Activated CD4-positive, alpha-beta T cell treated with anti-CD3 and anti-CD28 coated beads, Interleukin-2, amount 10 ng/mL, durations not matched to agents 7 days and 5 days (primary cell): ENCODE measurements around the gene TMEM170B. TPM values are rescaled to one million over a fixed set of nuclear protein-coding genes. Genes with fewer than 3 reads are reported as not detected.

Experiments used
- CTCF ChIA-PET: fragments of 350-600 bp; sonication (Branson Sonifier 250); formaldehyde crosslinking; loops from one replicate; lab custom pipeline; 2021; ENCODE audit warnings: antibody characterized with exemption; lab: Charles Lee
- POLR2A ChIA-PET: fragments of 350-600 bp; sonication (Branson Sonifier 250); formaldehyde crosslinking; loops from one replicate; lab custom pipeline; 2021; ENCODE audit warnings: antibody characterized with exemption; lab: Charles Lee
- DNase-seq: peaks from one replicate; pipeline ENCODE4 v3.0.0-alpha.2; 2020
- H3K27ac Mint-ChIP-seq: one replicate; pipeline ENCODE4 v1.8.0; 2021; ENCODE audit warnings: mild to moderate bottlenecking, moderate library complexity, mixed read lengths
- H3K27me3 Mint-ChIP-seq: one replicate; pipeline ENCODE4 v1.8.0; 2021; ENCODE audit warnings: mixed read lengths
- H3K36me3 Mint-ChIP-seq: one replicate; pipeline ENCODE4 v1.8.0; 2021; ENCODE audit warnings: low read depth, mixed read lengths
- H3K4me1 Mint-ChIP-seq: one replicate; pipeline ENCODE4 v1.8.0; 2021; ENCODE audit warnings: mixed read lengths
- H3K4me3 Mint-ChIP-seq: one replicate; pipeline ENCODE4 v1.8.0; 2021; ENCODE audit warnings: mild to moderate bottlenecking, moderate library complexity, mixed read lengths
- H3K9me3 Mint-ChIP-seq: one replicate; pipeline ENCODE4 v1.8.0; 2021; ENCODE audit warnings: mixed read lengths
- total RNA-seq, 2 experiments: library from RNA; stranded (reverse); gene quantifications; one replicate each; pipeline ENCODE4 v1.2.3, GENCODE V29; 2021

The TMEM170B gene, protein sequence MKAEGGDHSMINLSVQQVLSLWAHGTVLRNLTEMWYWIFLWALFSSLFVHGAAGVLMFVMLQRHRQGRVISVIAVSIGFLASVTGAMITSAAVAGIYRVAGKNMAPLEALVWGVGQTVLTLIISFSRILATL
- total RNA-seq, result under 1 TPM; 0.81 to 0.82 TPM

DNA sequence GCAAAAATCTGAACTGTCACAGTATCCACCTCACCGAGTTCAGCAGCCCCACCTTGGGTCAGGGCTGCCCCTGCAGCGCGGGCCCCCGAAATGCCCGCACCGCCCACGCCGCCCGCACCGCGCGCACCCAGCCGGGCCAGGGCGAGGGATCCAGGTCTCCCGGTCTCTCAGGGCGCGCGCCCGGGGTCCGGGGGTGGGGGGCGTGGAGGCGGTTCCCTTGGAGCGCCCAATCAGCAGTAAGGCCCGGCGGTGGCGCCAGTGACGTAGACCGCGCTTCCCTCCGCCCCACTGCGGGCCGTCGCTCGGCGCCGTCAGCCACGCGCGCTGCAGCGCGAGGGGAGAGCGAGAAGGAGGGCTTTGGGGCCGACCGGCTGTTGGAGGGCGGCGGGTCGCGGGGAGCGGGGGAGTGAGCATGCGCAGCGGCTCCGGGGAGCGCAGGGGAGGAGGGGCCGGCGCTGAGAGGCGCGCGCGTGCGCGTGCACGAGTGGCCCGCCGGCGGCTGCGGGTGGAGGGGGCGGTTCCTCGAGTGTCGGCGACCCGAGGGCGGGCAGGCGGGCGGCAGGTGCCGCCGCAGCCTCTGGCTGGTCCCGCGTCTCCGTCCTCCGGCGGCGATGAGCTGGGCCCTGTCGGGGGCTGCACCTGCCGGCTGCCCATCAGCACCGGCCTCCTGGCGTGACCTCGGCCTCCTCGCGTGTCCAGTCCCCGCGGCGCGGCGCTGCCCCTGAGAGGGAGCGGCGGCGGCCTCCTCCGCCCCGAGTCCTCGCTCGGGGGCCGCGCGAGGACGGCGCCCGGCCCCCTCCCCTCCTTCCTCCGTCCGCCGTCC, at the start of gene TMEM170B:
Gene TMEM170B, plus strand, starts transcription at position 521 of the 823 bp plus-strand sequence. CDS start 529 bp downstream, outside the sequence.
- Mint-ChIP-seq H3K27me3 (peaks cover 35% of the 10 kb centered on the region), H3K27ac (peak within 1 kb of the TSS; percentile 68), H3K9me3 (no peaks in the 10 kb centered on the region), H3K4me3 (peak within 1 kb of the TSS; percentile 77), H3K4me1 (peaks cover 14% of the 10 kb centered on the region), H3K36me3 (no peaks in the 10 kb centered on the region)
- DNase-seq, result peak; percentile 93
- POLR2A ChIA-PET, result no interaction called here
- CTCF ChIA-PET, result interaction anchor here (0.6 kb wide), 1 partner anchor 41 kb away, joined by 3 read pairs; no protein-coding TSS in a partner anchor

DNA sequence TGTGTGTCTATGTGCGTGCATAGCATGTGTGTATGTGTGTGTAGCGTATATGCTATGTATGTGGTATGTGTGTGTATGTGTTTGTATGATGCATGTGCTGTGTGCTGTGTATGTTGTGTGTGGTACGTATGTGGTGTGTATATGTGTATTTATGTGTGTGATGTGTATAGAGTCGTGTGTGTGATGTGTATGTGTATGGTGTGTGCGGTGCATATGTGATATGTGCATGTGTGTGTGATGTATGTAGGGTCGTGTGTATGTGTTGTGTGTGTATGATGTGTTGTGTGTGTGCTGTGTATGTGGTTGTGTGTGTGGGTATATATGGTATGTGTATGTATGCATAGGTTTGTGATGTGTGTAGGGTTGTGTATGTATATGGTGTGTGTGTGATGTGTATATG, 46.6 kb upstream of the TMEM170B start:
- Mint-ChIP-seq H3K9me3 (no peaks in the 10 kb centered on the region), H3K36me3 (no peaks in the 10 kb centered on the region), H3K4me1 (peaks cover 2% of the 10 kb centered on the region), H3K27ac (no peak overlapping the region), H3K27me3 (peaks cover 2% of the 10 kb centered on the region), H3K4me3 (no peak overlapping the region)
- DNase-seq, result no peak
- POLR2A ChIA-PET, result no interaction called here
- CTCF ChIA-PET, result no interaction called here

DNA sequence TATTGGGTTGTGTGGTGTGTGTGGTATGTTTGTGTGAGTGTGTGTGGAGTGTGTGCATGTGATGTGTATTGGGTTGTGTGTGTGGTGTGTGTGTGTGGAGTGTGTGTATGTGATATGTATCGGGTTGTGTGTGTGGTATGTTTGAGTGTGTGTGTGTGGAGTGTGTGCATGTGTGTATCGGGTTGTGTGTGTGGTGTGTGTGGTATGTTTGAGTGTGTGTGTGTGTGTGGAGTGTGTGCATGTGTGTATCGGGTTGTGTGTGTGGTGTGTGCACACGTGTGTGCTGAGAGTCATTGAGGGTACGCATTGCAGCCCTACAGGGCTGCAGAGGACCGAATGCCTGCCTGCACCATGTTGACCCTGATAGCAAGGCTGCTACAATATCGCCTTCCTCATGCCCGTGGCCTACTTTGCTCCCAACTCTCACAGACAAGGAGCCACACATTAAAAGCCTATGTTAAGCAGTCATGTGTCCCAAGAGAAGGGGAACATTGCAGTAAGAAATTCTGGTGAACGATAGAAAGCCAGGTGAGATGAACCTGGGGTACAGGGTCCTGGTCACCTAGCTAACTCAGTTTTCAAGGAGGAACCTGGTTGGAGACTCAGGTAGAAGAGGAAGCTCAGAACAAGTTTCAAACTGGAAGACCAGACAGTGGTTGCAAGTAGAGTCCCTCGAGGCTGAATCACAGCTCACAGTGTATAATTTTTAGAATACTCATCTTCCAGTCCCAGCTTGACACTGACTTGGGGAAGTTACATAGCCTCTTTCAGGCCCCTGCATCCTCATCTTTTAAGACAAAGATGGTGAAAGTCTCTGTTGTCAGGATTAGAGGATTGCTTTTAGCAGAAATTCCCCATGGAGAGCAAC, 45.7 kb upstream of the TMEM170B start:
- DNase-seq, result no peak
- H3K4me3 Mint-ChIP-seq, result no peak overlapping the region
- peaks cover 2% of the 10 kb centered on the region for H3K4me1 Mint-ChIP-seq
- peaks cover 2% of the 10 kb centered on the region for H3K27me3 Mint-ChIP-seq
- H3K9me3 Mint-ChIP-seq, result no peaks in the 10 kb centered on the region
- no peaks in the 10 kb centered on the region for H3K36me3 Mint-ChIP-seq
- ChIA-PET CTCF (no interaction called here), POLR2A (no interaction called here)
- H3K27ac Mint-ChIP-seq, result no peak overlapping the region

DNA sequence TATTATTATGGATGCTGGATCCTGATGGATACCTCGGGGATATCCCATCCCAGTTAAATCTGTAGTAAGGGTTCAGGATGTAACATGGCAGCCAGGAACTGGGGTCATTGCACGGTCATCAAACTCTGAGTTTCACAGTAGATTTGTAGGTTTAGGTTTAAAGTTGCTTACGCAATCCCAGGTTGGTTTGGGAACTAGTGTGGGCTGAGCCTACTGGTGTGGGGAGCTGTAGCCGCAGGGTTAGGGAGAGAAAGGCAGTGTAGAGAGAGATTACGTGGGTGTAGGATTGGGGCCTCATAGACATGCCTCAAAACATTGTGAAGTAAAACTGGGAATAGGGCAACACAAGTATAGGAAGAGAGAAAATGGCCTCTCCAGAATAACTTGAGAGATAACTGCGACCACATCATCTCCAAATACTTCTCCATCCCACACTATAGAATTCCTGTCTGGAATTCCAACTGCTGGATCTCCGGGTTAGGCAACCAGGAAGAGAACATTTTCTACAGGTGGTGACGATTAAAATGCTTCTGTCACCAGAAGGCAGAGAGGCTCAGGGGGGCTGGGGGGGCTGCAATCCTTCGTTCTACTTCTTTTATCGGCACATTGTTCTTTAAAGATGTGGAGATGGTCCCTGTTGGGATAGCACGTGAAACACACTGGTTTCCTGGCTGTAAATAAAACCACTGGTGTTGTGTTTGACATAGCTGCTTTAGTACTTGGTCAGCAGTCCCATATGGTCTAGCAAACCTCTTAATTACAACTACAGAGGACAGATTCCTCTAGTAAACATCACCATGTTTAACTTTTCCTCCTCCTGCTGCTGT, 44.9 kb upstream of the TMEM170B start:
- Mint-ChIP-seq H3K27me3 (peaks cover 2% of the 10 kb centered on the region), H3K4me1 (peaks cover 2% of the 10 kb centered on the region), H3K4me3 (no peak overlapping the region), H3K36me3 (no peaks in the 10 kb centered on the region), H3K27ac (no peak overlapping the region), H3K9me3 (no peaks in the 10 kb centered on the region)
- no peak for DNase-seq
- CTCF ChIA-PET, result interaction anchor here (1.0 to 1.2 kb wide), 2 partner anchors 253 to 348 kb away, joined by 3 to 4 read pairs; no protein-coding TSS in a partner anchor
- POLR2A ChIA-PET, result no interaction called here

DNA sequence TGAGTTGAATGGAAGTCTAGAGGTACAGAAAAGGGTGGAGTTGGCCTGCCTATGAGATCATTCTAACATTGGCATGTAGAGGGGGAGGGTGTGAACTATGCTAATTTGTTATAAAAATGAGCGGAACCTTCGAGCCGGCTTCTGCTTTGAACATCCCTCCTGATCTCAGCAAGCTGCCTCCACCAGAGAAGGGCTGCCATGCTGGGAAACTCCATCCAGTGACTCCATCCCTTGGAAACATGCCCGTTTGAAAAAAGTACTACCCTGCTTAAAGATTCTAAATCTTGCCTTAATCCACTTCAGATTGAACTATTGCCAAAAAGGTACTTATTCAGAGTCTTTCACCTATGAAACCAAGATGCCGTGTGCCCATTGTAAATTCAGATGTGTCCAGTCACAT, 43.6 kb upstream of the TMEM170B start:
- DNase-seq, result no peak
- no peak overlapping the region for H3K27ac Mint-ChIP-seq
- peaks cover 2% of the 10 kb centered on the region for H3K27me3 Mint-ChIP-seq

DNA sequence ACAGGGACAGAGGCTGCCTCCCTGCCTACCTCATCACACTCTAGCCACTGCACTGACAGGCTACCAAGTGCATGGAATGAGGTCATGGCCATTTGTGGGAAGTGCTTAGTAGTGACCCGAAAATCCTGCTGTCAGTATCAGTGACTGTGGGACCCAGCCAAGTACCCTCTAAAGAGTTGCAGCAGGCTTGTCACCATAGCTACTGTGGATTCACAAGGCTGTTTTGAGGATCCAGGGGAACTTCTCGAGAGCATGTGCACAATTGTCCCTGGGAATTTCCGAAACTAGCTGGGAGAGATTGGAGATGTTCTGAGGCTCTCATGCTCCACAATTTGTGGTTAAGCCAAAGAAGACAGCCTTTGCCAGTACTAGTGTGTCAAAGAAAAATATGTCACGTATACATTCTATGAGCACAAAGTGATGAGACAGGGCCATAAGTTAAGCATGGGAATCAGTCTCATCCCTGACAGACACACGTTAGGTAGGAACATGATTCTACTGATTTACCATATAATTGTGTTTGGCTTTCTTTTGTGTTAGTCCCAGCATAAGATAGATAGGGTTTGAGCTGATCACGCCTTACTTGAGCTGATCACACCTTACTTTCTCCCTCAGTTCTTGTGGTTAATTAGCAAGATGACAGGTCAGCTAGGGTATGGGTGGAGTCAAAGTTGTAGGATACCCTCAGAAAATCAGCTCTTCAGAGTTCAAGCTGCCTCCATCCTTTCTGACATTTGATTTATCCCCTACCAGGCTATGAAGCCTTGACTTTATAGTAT, 42.6 kb upstream of the TMEM170B start:
- H3K4me3 Mint-ChIP-seq, result no peak overlapping the region
- no peak for DNase-seq
- ChIA-PET CTCF (interaction anchor here (0.6 to 1.8 kb wide), 13 partner anchors 81 to 399 kb away, joined by 3 to 15 read pairs (median 3); no protein-coding TSS in a partner anchor), POLR2A (no interaction called here)
- no peak overlapping the region for H3K27ac Mint-ChIP-seq
- peaks cover 2% of the 10 kb centered on the region for H3K4me1 Mint-ChIP-seq
- H3K9me3 Mint-ChIP-seq, result no peaks in the 10 kb centered on the region
- H3K36me3 Mint-ChIP-seq, result no peaks in the 10 kb centered on the region
- no peaks in the 10 kb centered on the region for H3K27me3 Mint-ChIP-seq

More for the DNA sequence above, 43.6 kb upstream of the TMEM170B start:
- no peak overlapping the region for H3K4me3 Mint-ChIP-seq
- ChIA-PET CTCF (interaction anchor here (0.6 to 1.2 kb wide), 3 partner anchors 295 to 349 kb away, joined by 3 read pairs; no protein-coding TSS in a partner anchor), POLR2A (no interaction called here)
- no peaks in the 10 kb centered on the region for H3K36me3 Mint-ChIP-seq
- peaks cover 2% of the 10 kb centered on the region for H3K4me1 Mint-ChIP-seq
- no peaks in the 10 kb centered on the region for H3K9me3 Mint-ChIP-seq

DNA sequence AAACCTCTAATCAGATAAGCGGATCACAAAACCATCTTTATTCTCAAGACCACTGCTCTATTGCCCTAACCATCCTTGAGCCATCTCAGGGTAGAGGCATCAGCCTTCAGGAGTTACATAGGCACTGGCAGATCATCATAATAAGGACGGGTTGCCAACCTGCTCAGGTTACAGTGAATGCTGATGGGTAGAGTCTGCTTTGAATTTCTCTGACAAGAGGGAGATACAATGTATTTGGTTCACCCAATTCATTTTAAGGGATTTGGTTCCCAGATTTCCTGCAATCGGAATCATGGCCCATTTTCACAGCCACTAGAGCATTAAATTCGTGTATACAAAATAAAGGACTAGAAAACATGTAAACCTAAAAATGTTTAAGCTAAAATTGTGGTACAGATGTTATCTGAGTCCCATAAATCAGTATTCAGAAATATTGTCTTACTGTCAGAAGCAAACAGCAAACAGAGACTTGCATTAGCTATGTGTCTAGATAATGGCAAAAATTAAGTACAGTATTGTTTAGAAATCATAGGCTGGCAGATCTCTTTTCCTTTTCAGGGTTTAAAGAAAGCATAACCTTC, 41.9 kb upstream of the TMEM170B start:
- ChIA-PET CTCF (interaction anchor here (0.9 to 2.7 kb wide), 19 partner anchors 14 to 1044 kb away, joined by 3 to 15 read pairs (median 3); no protein-coding TSS in a partner anchor), POLR2A (no interaction called here)
- no peaks in the 10 kb centered on the region for H3K36me3 Mint-ChIP-seq
- no peaks in the 10 kb centered on the region for H3K27me3 Mint-ChIP-seq
- H3K27ac Mint-ChIP-seq, result no peak overlapping the region
- no peak overlapping the region for H3K4me3 Mint-ChIP-seq
- H3K9me3 Mint-ChIP-seq, result no peaks in the 10 kb centered on the region
- DNase-seq, result no peak
- peaks cover 2% of the 10 kb centered on the region for H3K4me1 Mint-ChIP-seq

DNA sequence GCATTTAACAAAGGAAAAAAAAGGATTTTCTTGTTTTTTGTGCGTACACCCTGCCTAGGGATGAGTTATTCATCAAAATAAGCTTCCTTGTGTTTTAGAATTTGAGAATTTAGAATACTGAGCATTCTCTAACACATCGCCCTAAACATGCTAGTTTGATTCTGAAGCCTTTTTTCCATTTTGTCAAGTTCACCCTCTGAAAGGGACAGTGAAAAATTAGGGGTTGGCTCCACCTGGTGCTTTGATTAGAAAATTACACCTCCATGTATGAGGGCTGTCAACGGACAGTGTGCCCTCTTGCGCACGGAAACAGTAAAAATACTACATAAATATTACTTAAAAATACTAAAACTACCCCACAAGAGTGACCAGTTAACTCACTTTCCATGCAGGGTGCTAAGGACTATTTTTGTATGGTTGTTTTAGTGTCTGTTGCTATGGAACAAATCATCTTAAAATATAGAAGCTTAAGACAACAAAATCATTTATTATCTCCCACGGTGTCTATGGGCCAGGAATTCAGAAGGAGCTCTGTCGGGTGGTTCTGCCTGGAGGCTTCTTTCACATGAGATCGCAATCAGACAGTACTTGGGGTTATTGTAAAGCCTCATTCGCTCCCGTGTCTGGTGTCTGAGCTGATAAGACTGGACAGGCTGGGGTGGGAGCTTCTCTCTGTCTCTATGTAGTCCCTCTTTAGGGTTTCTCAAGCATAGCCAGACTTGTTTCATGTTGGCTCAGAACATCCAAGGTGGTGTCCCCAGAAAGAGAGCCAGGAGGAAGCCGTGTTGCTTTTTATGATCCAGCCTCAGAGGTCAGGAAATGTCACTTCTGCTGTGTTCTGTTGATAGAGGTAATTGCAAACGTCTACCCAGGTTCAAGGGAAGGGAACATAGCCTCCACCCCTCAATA, 41.1 kb upstream of the TMEM170B start:
- Mint-ChIP-seq H3K4me1 (peaks cover 2% of the 10 kb centered on the region), H3K9me3 (no peaks in the 10 kb centered on the region)

DNA sequence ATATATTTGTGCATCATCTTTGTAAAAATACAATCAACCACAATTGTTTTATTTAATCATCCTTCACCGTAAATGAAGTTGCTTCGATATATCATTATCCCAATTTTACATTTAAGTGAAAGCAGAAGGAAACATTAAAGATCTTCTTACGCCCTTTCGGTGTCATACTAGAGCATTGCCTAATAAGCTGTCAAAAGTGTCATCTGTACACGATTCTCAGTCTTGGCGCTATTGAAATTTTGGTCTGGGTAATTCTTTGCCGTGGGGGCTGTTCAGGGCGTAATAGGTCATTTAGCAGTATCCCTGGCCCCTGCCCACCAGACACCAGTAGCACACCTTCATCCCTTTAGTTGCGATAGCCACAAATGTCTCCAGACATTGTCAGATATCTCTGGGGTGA, 40.4 kb upstream of the TMEM170B start:
- peaks cover 2% of the 10 kb centered on the region for H3K4me1 Mint-ChIP-seq
- H3K4me3 Mint-ChIP-seq, result no peak overlapping the region
- POLR2A ChIA-PET, result no interaction called here
- H3K36me3 Mint-ChIP-seq, result no peaks in the 10 kb centered on the region
- H3K27ac Mint-ChIP-seq, result no peak overlapping the region
- no peaks in the 10 kb centered on the region for H3K9me3 Mint-ChIP-seq
- H3K27me3 Mint-ChIP-seq, result no peaks in the 10 kb centered on the region
- CTCF ChIA-PET, result interaction anchor here (0.6 to 2.7 kb wide), 18 partner anchors 12 to 1046 kb away, joined by 3 to 15 read pairs (median 4); no protein-coding TSS in a partner anchor
- DNase-seq, result no peak

More for the DNA sequence above, 41.1 kb upstream of the TMEM170B start:
- POLR2A ChIA-PET, result no interaction called here
- H3K36me3 Mint-ChIP-seq, result no peaks in the 10 kb centered on the region
- no peaks in the 10 kb centered on the region for H3K27me3 Mint-ChIP-seq
- CTCF ChIA-PET, result interaction anchor here (0.6 to 2.7 kb wide), 28 partner anchors 13 to 1045 kb away, joined by 3 to 15 read pairs (median 3); no protein-coding TSS in a partner anchor
- no peak overlapping the region for H3K4me3 Mint-ChIP-seq
- peak; percentile 84 for DNase-seq
- no peak overlapping the region for H3K27ac Mint-ChIP-seq

DNA sequence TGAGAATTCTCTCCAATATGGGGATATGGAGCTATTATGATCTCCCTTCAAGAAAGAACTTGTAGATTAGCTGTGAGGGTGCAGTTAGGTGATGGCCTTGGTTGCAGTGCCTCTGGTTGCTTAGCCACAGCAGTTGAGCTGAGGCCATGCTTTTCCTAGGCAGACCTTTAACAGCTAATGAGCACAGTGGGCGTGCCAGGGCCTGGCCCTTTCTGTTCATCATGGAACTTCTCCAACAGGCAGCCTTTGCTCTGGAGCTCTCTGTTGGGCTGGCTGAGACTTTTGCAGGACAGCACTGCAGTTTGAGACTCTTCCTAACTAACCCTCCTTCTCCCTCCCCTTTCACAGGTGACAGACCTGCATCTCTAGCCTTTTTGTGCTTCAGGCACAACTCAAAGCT, 39.7 kb upstream of the TMEM170B start:
- Mint-ChIP-seq H3K27me3 (no peaks in the 10 kb centered on the region), H3K27ac (no peak overlapping the region), H3K9me3 (no peaks in the 10 kb centered on the region), H3K4me3 (no peak overlapping the region), H3K4me1 (peaks cover 2% of the 10 kb centered on the region), H3K36me3 (no peaks in the 10 kb centered on the region)
- CTCF ChIA-PET, result interaction anchor here (0.8 to 2.7 kb wide), 5 partner anchors 11 to 355 kb away, joined by 3 to 8 read pairs (median 3); no protein-coding TSS in a partner anchor
- POLR2A ChIA-PET, result no interaction called here
- no peak for DNase-seq
